ENCODE results near the gene SNRNP48.

DNA sequence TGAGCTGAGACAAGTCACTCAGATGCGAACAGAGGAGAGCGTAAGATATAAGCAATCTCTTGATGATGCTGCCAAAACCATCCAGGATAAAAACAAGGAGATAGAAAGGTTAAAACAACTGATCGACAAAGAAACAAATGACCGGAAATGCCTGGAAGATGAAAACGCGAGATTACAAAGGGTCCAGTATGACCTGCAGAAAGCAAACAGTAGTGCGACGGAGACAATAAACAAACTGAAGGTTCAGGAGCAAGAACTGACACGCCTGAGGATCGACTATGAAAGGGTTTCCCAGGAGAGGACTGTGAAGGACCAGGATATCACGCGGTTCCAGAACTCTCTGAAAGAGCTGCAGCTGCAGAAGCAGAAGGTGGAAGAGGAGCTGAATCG, 9.5 kb upstream of the SNRNP48 start:
- no peak for TF ChIP-seq POLR2A (IDR thresholded peaks at IDR 0.05)
- TF ChIP-seq, protein P1, sequence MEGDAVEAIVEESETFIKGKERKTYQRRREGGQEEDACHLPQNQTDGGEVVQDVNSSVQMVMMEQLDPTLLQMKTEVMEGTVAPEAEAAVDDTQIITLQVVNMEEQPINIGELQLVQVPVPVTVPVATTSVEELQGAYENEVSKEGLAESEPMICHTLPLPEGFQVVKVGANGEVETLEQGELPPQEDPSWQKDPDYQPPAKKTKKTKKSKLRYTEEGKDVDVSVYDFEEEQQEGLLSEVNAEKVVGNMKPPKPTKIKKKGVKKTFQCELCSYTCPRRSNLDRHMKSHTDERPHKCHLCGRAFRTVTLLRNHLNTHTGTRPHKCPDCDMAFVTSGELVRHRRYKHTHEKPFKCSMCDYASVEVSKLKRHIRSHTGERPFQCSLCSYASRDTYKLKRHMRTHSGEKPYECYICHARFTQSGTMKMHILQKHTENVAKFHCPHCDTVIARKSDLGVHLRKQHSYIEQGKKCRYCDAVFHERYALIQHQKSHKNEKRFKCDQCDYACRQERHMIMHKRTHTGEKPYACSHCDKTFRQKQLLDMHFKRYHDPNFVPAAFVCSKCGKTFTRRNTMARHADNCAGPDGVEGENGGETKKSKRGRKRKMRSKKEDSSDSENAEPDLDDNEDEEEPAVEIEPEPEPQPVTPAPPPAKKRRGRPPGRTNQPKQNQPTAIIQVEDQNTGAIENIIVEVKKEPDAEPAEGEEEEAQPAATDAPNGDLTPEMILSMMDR (IDR thresholded peaks at IDR 0.05): no peak

All from thyroid gland (tissue), 4 donors.